K562 (cell line): ENCODE results near the gene RYR1. TPM values are rescaled to one million over a fixed set of nuclear protein-coding genes. Genes with fewer than 3 reads are reported as not detected.

ENCODE experiments used
- ATAC-seq: fragments of 200-7000 bp; cut with Tn5 transposase; 3 replicates; pipeline ENCODE4 v1.9.1; 2020; ENCODE audit warnings: moderate library complexity
- BruUV-seq: library from RNA; stranded (reverse); fragments of 400-500 nt; replicated peaks from 2 replicates; lab custom pipeline; 2021; lab: Mats Ljungman, UMichigan
- CTCF ChIA-PET: fragments of 300-600 bp; formaldehyde crosslinking; extraction: SDS; loops from one replicate; lab custom pipeline; 2021; ENCODE audit warnings: low intra/inter-chr PET ratio; lab: Yijun Ruan, JAX
- POLR2A ChIA-PET: fragments of 300-600, 350-650 bp; sonication (Branson Sonifier 250); formaldehyde crosslinking; extraction: SDS; loops from one replicate; lab custom pipeline; 2021; ENCODE audit warnings: antibody characterized with exemption, inconsistent platforms; lab: Yijun Ruan, JAX
- DNase-seq, 4 experiments: peaks; one replicate each; pipeline versions ENCODE4 v3.0.0 to v3.0.0-alpha.2; 2011 to 2018; ENCODE audit warnings: low spot score in 3 of 4, mixed read lengths in 3 of 4; ENCODE audit errors: extremely low read depth in 1 of 4
- FAIRE-seq: peaks from 2 replicates; lab custom pipeline; 2011; peaks lifted over from hg19 to GRCh38; lab: Jason Lieb, UNC
- H2AFZ ChIP-seq: 2 replicates; pipeline ENCODE4 v1.6.0; 2011; ENCODE audit warnings: low read depth, low read length, control low read depth, inconsistent platforms
- H3K27ac ChIP-seq: fragments of 200-600 bp; 3 replicates; pipeline ENCODE4 v1.8.0; 2011; ENCODE audit warnings: low read depth, mild to moderate bottlenecking, control low read depth, inconsistent platforms, low read length, moderate library complexity, mixed read lengths; ENCODE audit errors: extremely low read depth
- H3K27me3 ChIP-seq, 2 experiments: fragments of 300-600 bp in 1 of 2; 2 replicates in 1 of 2; 3 replicates in 1 of 2; pipeline versions ENCODE4 v1.6.0 to v1.8.0; 2011; ENCODE audit warnings: inconsistent platforms in 2 of 2, low read length in 2 of 2, mild to moderate bottlenecking in 1 of 2, mixed read lengths in 1 of 2, moderate library complexity in 1 of 2; ENCODE audit not compliant: control insufficient read depth in 2 of 2, insufficient read depth in 2 of 2
- H3K36me3 ChIP-seq: fragments of 300-600 bp; 3 replicates; pipeline ENCODE4 v1.8.0; 2011; ENCODE audit warnings: mild to moderate bottlenecking, low read length, inconsistent platforms; ENCODE audit not compliant: control insufficient read depth, insufficient read depth
- H3K4me1 ChIP-seq, 2 experiments: fragments of 200-600 bp in 1 of 2; replicated peaks in 1 of 2; 2 replicates in 1 of 2; 3 replicates in 1 of 2; pipeline versions ENCODE4 v1.5.1 to v1.8.0; 2011; ENCODE audit warnings: inconsistent platforms in 2 of 2, low read length in 2 of 2, mild to moderate bottlenecking in 1 of 2, mixed read lengths in 1 of 2, moderate library complexity in 1 of 2; ENCODE audit not compliant: control insufficient read depth in 2 of 2, insufficient read depth in 2 of 2
- H3K4me2 ChIP-seq: 2 replicates; pipeline ENCODE4 v1.6.1; 2011; ENCODE audit warnings: low read length, control low read depth, inconsistent platforms, mixed read lengths; ENCODE audit not compliant: insufficient read depth
- H3K4me3 ChIP-seq: fragments of 200-600 bp; sonication (generic), shearing (Covaris generic); 2 replicates; pipeline ENCODE4 v1.5.1; 2016; ENCODE audit warnings: control low read depth, inconsistent platforms
- H3K79me2 ChIP-seq: fragments of 200-600 bp; 3 replicates; pipeline ENCODE4 v1.8.0; 2011; ENCODE audit warnings: low read length, inconsistent platforms; ENCODE audit not compliant: control insufficient read depth, insufficient read depth
- H3K9ac ChIP-seq, 2 experiments: 2 replicates each; pipeline versions ENCODE4 v1.6.0 to v1.6.1; 2011; ENCODE audit warnings: low read depth in 2 of 2, low read length in 2 of 2, control low read depth in 1 of 2, inconsistent platforms in 1 of 2, mild to moderate bottlenecking in 1 of 2, mixed read lengths in 1 of 2; ENCODE audit not compliant: insufficient read depth in 1 of 2
- H3K9me1 ChIP-seq: one replicate; pipeline ENCODE4 v1.6.0; 2011; ENCODE audit warnings: inconsistent platforms, mild to moderate bottlenecking, low read length, moderate library complexity; ENCODE audit not compliant: control insufficient read depth, insufficient read depth
- H3K9me3 ChIP-seq: replicated peaks from 2 replicates; pipeline ENCODE4 v1.5.1; 2011; ENCODE audit warnings: low read depth, low read length, inconsistent platforms; ENCODE audit not compliant: control insufficient read depth, insufficient read depth
- H4K20me1 ChIP-seq: replicated peaks from 2 replicates; pipeline ENCODE4 v1.6.1; 2011; ENCODE audit warnings: low read length, inconsistent platforms, mixed read lengths; ENCODE audit not compliant: control insufficient read depth, insufficient read depth
- BCOR ChIP-seq: fragments of 450-650 bp; IDR thresholded peaks from 2 replicates; pipeline ENCODE4 v1.6.1; 2016
- FOXA3 ChIP-seq, 2 experiments: fragments of 450-650 bp in 1 of 2; sonication (generic) in 1 of 2; formaldehyde crosslinking; IDR thresholded peaks in 1 of 2; conservative IDR thresholded peaks in 1 of 2; 2 replicates each; pipeline versions ENCODE4 v1.4.0 to v1.8.0; 2020 to 2022; ENCODE audit warnings: mild to moderate bottlenecking in 2 of 2, missing genetic modification reagents in 1 of 2
- PRDM10 ChIP-seq: fragments of 450-650 bp; IDR thresholded peaks from 2 replicates; pipeline ENCODE4 v1.6.1; 2018; ENCODE audit not compliant: partially characterized antibody
- RBM25 ChIP-seq: fragments of 200-400 bp; formaldehyde crosslinking; IDR thresholded peaks from 2 replicates; pipeline ENCODE4 v1.6.1; 2018; ENCODE audit warnings: low read length, low read depth, moderate library complexity; ENCODE audit not compliant: severe bottlenecking
- SIN3A ChIP-seq, 2 experiments: fragments of 150-350 bp in 1 of 2; IDR thresholded peaks; 2 replicates each; pipeline ENCODE4 v1.6.1; 2011 to 2016; ENCODE audit warnings: borderline replicate concordance in 2 of 2, low read depth in 2 of 2, low read length in 2 of 2, mild to moderate bottlenecking in 2 of 2, moderate library complexity in 2 of 2; ENCODE audit not compliant: control insufficient read depth in 1 of 2
- ZFP36 ChIP-seq: fragments of 150-350 bp; IDR thresholded peaks from 2 replicates; pipeline ENCODE4 v1.6.1; 2018; ENCODE audit warnings: low read length, low read depth; ENCODE audit not compliant: partially characterized antibody
- whole genome bisulfite sequencing: fragments of 100-300 bp; shearing (Covaris generic); methylation state at CpG from one replicate; pipeline ENCODE4 v1.1.6; 2016; ENCODE audit warnings: low coverage, mixed read lengths; ENCODE audit not compliant: insufficient coverage; ENCODE audit errors: missing lambda C conversion rate; 5-methylcytosine and 5-hydroxymethylcytosine counted together
- in situ Hi-C: fragments of 300-500 bp; cut with MboI; formaldehyde crosslinking; loops from 4 replicates; pipeline ENCODE4 v1.15.0; 2018; ENCODE audit warnings: inconsistent platforms, mixed read lengths
- intact Hi-C: fragments of 100-400 bp; cut with micrococcal nuclease; formaldehyde crosslinking; loops from 2 replicates; pipeline ENCODE4 v1.14.2; 2022
- polyA plus RNA-seq, 8 experiments: library from polyadenylated mRNA; depleted of rRNA in 4 of 8; stranded (reverse) in 5 of 8; unstranded in 3 of 8; fragments of >200 nt; fragmentation: Nextera tagmentation in 2 of 8; fragmentation: Illumina TruSeq in 1 of 8; extraction: Ambion mirVana in 2 of 8; extraction: Trizol in 1 of 8; gene quantifications; 2 replicates each; pipeline versions ENCODE4 v1.2.1 to v1.2.3, GENCODE V29; 2011 to 2014; ENCODE audit warnings: inconsistent platforms in 1 of 8, missing spikeins in 1 of 8
- total RNA-seq, 7 experiments: library from RNA; depleted of rRNA in 6 of 7; stranded (reverse); fragments of >200 nt in 6 of 7; fragmentation: Illumina TruSeq in 2 of 7; extraction: Trizol in 2 of 7; gene quantifications; 2 replicates each; pipeline versions ENCODE4 v1.2.1 to v1.2.3, GENCODE V29; 2011 to 2021; ENCODE audit warnings: low replicate concordance in 1 of 7

RYR1 gene
- total and polyA plus RNA-seq, 9 of the 15 experiments (the other 6 are each of a cell fraction or from before 2014, with no cell fraction given): 0.11 to 7.4 (median 3.7) TPM

- ChIA-PET CTCF (no interaction called here), POLR2A (interaction anchor here (0.6 to 1.3 kb wide), 3 partner anchors 10 to 207 kb away, joined by 3 to 4 read pairs (median 3); no protein-coding TSS in a partner anchor)
- peak; percentile 55 for TF ChIP-seq RBM25
- TF ChIP-seq FOXA3 (CRISPR knock-in tag; conservative IDR thresholded peaks at IDR 0.05 in 1 of 2, IDR thresholded peaks at IDR 0.05 in 1 of 2): no peak
- peak; percentile 72 for TF ChIP-seq ZFP36
- TF ChIP-seq SIN3A (IDR thresholded peaks at IDR 0.05; ENCODE audit: borderline replicate concordance in 2 of 2, control insufficient read depth in 1 of 2, low read depth in 2 of 2, low read length in 2 of 2): 0 out of 4 replicates have a peak, but pooled peaks of 1 of the 2 experiments have one; percentile 10
- peak; percentile 78 for TF ChIP-seq BCOR
- peak; percentile 38 for TF ChIP-seq PRDM10
- 71% methylated on average over 7 of the region's 7 CpGs for WGBS
- H3K27me3 ChIP-seq: no peaks in the 10 kb centered on the region
- DNase-seq (no peak), FAIRE-seq (no peak), ATAC-seq (no peak; the same call in 2 of the 3 replicates)
- H3K27ac ChIP-seq: peak overlapping the region; percentile 79
- BruUV-seq: no TSS peak
- H3K36me3 ChIP-seq: no peaks in the 10 kb centered on the region
- no peaks in the 10 kb centered on the region for H4K20me1 ChIP-seq
- no peaks in the 10 kb centered on the region for H3K9me3 ChIP-seq
- peaks cover 4% of the 10 kb centered on the region; the same call in 1 of the 3 replicates for H3K79me2 ChIP-seq
- H2AFZ ChIP-seq: peak overlapping the region; percentile 99
- in situ Hi-C loops: no loop called here
- peak overlapping the region; percentile 66 to 88; a peak in 3 of 4 replicates for H3K9ac ChIP-seq
- H3K9me1 ChIP-seq: no peaks in the 10 kb centered on the region
- peak overlapping the region; percentile 36 for H3K4me3 ChIP-seq
- peaks cover 17 to 23% of the 10 kb centered on the region in 2 experiments; a peak in 4 of 5 replicates for H3K4me1 ChIP-seq
- intact Hi-C loops: no loop called here
- peak overlapping the region; percentile 80 for H3K4me2 ChIP-seq
Measured at GRCh38 chr19:38425222-38425809, 8.2 kb upstream of the RYR1 start.
